Spleen (tissue), 7 donors: ENCODE data around the gene RAPGEF6.

Experiments
- CTCF ChIP-seq, 11 experiments: fragments of 200-600 bp in 7 of 11; fragments of 450-650 bp in 4 of 11; sonication (generic) in 4 of 11; IDR thresholded peaks in 8 of 11; conservative IDR thresholded peaks in 3 of 11; 1 replicate in 7 of 11; 2 replicates in 4 of 11; pipeline versions ENCODE4 v1.4.0 to v1.8.0; 2016 to 2021; ENCODE audit warnings: antibody characterized with exemption in 11 of 11, inconsistent platforms in 4 of 11, mild to moderate bottlenecking in 1 of 11
- POLR2A ChIP-seq, 3 donors: fragments of 450-650 bp; IDR thresholded peaks; one replicate each; pipeline ENCODE4 v1.5.1; 2017; ENCODE audit warnings: antibody characterized with exemption in 3 of 3, mild to moderate bottlenecking in 1 of 3
- donor health status: DM: no; HTN: no; CAD: no; lungs with moderate emphysema.
- donor health status: DM: no; HTN: no; CAD: no.
- donor health status: DM: no; HTN: no; CAD: no.

- TF ChIP-seq CTCF (IDR thresholded peaks at IDR 0.05 in 8 of 11, conservative IDR thresholded peaks at IDR 0.05 in 3 of 11) = no peak
- no peak for TF ChIP-seq POLR2A (IDR thresholded peaks at IDR 0.05)
These were observed 6.5 kb upstream of the RAPGEF6 start for GRCh38 chr5:131641494-131641893.
